Ascending aorta (tissue), 2 donors: Measurements from ENCODE around the gene NOMO2. TPM values are rescaled to one million over a fixed set of nuclear protein-coding genes. Genes with fewer than 3 reads are reported as not detected.
"Not testable (repeated sequence)": the region's sequence is repeated elsewhere in the genome, so short reads cannot be mapped to it uniquely, and the experiment has no call there.

Experiments
- DNase-seq, 2 donors: peaks; one replicate each; pipeline ENCODE4 v3.0.0-alpha.2; 2019; ENCODE audit warnings: low spot score in 2 of 2
- H3K27ac ChIP-seq, 2 donors: fragments of 200-600 bp; sonication (generic); one replicate each; pipeline ENCODE4 v1.5.1; 2016 to 2017; ENCODE audit warnings: mild to moderate bottlenecking in 1 of 2
- H3K27me3 ChIP-seq: fragments of 200-600 bp; sonication (generic); one replicate; pipeline ENCODE4 v1.5.1; 2017
- H3K36me3 ChIP-seq, 2 donors: fragments of 200-600 bp; sonication (generic); one replicate each; pipeline ENCODE4 v1.5.1; 2016
- H3K4me1 ChIP-seq, 2 donors: fragments of 200-600 bp; sonication (generic); one replicate each; pipeline ENCODE4 v1.5.1; 2016 to 2017; ENCODE audit warnings: mild to moderate bottlenecking in 1 of 2
- H3K4me3 ChIP-seq, 2 donors: fragments of 200-600 bp; sonication (generic); one replicate each; pipeline ENCODE4 v1.5.1; 2016 to 2017; ENCODE audit warnings: mild to moderate bottlenecking in 1 of 2
- H3K9me3 ChIP-seq, 2 donors: fragments of 200-600 bp; sonication (generic); one replicate each; pipeline ENCODE4 v1.5.1; 2016
- intact Hi-C: fragments of 100-400 bp; cut with DNase I; formaldehyde crosslinking; loops from one replicate; pipeline ENCODE4 v1.15.1; 2023
- total RNA-seq: library from RNA; depleted of rRNA; stranded (reverse); fragments of >200 nt; gene quantifications from one replicate; pipeline ENCODE4 v1.1.0, GENCODE V29; 2016

The NOMO2 gene
- total RNA-seq, 1 donor from 2014 or later = 110 TPM

DNA sequence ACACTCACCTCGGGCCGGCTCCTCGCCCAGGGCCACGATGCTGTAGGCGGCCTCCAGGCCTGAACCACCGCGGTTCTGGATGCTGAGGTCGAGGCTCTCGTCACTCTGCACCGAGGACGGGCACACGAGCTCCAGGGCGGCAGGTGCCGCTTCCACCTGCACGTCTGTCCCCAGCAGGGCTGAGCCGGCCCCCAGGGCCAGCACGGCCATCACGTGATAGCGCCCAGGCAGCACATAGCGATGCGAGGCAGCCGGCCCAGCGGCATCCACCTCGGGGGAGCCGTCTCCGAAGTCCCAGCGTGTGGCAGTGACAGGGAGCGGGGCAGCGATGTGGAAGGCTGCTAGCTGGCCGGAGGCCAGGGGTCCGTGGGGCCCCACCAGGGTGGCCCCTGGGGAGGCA, 167.5 kb downstream of the NOMO2 start:
- H3K27ac ChIP-seq, H3K4me1 ChIP-seq, intact Hi-C loops, H3K27me3 ChIP-seq, H3K36me3 ChIP-seq, H3K4me3 ChIP-seq, H3K9me3 ChIP-seq: not testable (repeated sequence)
- peak in 1 of 2 donors; percentile 31 for DNase-seq

DNA sequence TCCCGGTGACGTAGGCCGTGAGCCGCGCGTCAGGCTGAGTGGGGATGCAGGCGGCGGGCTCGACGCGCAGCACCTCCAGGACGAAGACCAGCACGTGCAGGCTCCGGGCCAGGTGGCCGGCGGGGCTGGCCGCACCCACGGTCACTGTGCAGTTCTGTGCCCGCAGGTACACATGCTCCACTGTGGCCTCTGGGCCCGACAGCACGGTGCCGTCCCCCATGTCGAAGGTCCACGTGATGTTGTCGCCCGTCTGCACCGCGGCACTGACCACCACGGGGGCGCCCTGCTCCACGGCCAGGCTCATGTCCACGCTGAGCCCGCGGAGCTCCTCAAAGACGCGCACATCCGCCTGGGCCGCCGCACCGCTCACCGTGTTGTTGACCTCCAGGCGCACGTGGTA, 174.1 kb downstream of the NOMO2 start:
- H3K4me3 ChIP-seq, H3K36me3 ChIP-seq, DNase-seq, H3K27me3 ChIP-seq, H3K4me1 ChIP-seq, H3K27ac ChIP-seq, intact Hi-C loops, H3K9me3 ChIP-seq: not testable (repeated sequence)

- H3K9me3 ChIP-seq, H3K4me1 ChIP-seq, intact Hi-C loops, DNase-seq, H3K27ac ChIP-seq, H3K27me3 ChIP-seq, H3K4me3 ChIP-seq, H3K36me3 ChIP-seq: not testable (repeated sequence)
These were observed 175.4 kb downstream of the NOMO2 start for GRCh38 chr16:18386517-18386916.

DNA sequence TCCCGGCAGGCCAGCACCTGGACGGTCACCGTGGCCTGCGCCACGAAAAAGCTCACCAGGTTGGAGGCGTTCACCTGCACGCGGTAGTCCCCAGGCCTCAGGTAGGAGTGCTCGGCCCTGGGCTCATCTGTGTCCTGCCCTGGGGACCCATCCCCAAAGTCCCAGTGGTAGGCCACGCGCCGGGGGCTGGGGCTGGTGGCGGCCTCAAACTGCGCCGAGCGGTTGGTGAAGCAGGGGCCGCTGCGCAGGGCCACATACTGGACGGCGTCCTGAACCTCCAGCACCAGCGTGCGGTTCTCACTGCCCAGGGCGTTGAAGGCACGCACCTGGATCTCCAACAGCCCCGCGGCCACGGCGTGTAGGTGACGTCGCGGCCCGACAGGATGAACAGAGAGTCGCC, 176.6 kb downstream of the NOMO2 start:
- H3K27ac ChIP-seq, intact Hi-C loops, H3K4me3 ChIP-seq, H3K9me3 ChIP-seq, H3K27me3 ChIP-seq, H3K36me3 ChIP-seq, H3K4me1 ChIP-seq, DNase-seq: not testable (repeated sequence)

DNA sequence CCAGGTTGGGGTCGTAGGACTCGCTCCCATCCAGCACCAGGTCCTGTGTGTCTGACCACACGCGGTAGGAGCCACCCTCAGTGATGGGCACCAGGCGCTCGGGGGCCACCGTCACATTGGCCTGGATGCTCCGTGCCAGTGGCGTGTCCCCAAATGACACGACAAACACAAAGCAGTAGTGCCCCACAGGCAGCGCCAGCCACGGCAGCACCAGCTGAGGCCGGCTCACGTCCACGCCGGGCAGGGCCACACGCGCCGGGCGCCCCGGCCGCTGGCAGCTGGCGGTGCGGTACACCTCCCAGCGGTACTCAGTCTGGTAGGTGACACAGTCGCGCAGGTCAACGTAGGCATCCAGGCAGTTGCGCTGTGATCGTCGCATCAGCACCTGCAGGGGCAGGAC, 177.0 kb downstream of the NOMO2 start:
- H3K4me1 ChIP-seq, H3K4me3 ChIP-seq, H3K9me3 ChIP-seq, DNase-seq, H3K27ac ChIP-seq, H3K36me3 ChIP-seq, intact Hi-C loops, H3K27me3 ChIP-seq: not testable (repeated sequence)

DNA sequence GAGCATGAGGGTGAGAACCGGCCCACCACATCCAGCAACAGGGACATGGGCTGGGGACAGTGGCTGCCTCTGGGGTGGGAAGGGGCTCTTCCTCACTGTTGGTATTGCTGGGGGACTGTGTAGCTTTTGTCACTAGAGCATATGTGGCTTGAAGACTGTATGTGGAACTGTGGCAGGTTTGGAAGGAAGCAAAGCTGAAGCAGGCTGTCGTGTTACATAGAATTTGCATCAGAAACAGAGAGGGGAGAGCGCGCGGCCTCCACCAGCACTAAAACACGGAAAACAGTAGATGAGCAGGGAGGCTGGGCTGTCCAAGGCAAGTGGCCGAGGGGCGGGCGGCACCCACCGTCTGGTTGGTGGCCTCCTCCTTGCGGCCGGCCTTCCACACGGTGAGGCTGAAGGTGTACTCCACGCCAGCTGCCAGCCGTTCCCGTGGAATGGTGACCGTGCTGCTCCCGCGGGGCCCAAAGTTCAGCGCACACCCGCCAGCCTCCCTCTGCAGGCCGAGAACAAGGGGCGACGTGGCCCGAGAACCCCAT, 177.7 kb downstream of the NOMO2 start:
- H3K27ac ChIP-seq, H3K36me3 ChIP-seq, DNase-seq, H3K4me3 ChIP-seq, H3K27me3 ChIP-seq, H3K9me3 ChIP-seq, intact Hi-C loops, H3K4me1 ChIP-seq: not testable (repeated sequence)

DNA sequence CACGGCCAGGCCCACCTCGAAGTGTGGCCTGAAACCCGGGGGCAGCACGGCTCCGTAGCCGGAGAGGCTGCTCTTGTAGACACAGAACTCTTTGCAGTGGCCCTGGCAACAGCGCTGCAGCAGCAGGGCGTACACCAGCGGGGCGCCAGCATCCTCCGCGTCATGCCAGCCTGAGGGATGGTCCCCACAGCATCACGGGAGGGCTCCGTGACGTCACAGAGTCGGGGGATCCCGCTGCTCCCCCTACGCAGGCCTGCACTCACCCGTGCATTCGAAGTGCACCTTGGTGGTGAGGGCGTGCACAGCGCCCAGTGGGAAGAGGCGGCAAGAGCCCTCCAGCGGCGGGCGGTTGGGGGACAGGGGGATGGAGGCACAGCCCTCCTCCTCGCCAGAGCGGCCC, 179.2 kb downstream of the NOMO2 start:
- H3K27ac ChIP-seq, H3K4me3 ChIP-seq, H3K9me3 ChIP-seq, intact Hi-C loops, DNase-seq, H3K36me3 ChIP-seq, H3K4me1 ChIP-seq, H3K27me3 ChIP-seq: not testable (repeated sequence)

Other genes with a start within 250 kb of the NOMO2 start
- not detected for gene NPIPA8, start 225.4 kb downstream of the NOMO2 start, total RNA-seq
- gene RPS15A, start 228.2 kb upstream of the NOMO2 start, total RNA-seq = 540 TPM
- 71.6 TPM for gene ARL6IP1, start 239.5 kb upstream of the NOMO2 start, total RNA-seq